NCI-H2196 (cell line): ENCODE data around the gene CCDC27.

Experiments
- DNase-seq: peaks from one replicate; lab custom pipeline; 2025; ENCODE audit not compliant: unreplicated experiment; lab: John Stamatoyannopoulos, UW

Gene CCDC27

DNA sequence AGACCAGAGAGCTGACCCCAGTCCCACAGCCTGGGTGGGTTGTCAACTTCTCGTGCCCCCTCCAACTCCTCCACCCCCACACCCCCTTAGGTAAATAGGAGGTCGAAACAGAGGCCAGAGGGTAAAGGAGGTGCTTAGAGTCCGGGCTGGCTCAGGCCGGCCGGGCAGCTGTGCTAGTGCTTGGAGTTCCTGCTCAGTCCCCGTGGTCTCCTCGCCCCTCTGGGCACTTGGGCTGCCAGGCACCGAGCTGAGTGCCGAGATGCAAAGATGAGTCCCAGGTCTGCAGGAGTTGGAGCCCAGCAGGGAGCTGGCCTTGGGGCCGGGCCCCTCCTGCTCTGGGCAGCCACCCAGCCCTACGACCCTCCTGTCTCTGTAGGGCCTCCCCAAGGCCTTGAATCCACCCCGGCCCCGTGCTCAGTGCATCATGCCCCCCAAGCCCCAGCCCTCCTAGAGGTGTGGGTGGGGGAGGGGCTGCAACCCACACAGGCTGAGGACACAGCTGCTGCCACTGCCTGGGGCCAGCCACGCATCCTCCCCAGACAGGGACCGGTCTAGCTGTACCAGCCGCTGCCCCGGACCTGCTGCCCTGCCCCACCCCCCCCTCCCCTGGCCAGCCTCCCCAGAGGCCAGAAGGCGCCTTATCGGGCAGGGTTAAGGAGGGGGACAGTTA is 22.2 kb downstream of the CCDC27 start:
- DNase-seq: no peak

- no peak for DNase-seq
Measured at GRCh38 chr1:3774946-3775489, 22.8 kb downstream of the CCDC27 start.

DNA sequence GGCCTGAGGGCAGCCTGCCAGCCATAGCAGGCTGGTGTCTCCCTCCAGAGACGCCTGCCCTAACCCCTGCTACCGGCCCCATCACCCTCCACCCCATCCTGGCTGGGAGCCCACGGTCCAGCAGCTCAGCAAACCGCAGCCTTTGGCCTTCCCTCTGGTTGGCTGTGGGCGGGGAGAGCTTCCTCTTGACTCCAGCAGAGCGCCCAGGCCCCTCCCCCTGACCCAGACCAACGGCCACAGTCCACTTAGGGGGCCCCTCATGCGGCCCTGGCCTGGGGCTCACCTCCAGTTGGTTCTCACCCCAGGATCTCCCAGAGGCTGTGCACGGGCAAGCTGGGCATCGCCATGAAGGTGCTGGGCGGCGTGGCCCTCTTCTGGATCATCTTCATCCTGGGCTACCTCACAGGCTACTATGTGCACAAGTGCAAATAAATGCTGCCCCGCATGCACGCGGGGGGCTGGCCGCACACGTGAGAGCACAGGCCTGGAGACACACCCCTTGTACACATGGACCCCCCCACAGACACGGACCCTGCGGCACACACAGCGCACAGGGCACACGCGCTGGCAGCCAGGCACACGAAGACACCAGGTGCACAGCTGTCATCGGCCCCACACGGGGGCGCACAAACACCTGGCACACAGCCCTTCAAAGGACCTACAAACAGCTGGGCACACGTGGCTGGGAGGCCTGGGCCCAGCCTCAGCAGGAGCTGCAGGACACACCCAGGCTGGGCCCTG is 23.4 kb downstream of the CCDC27 start:
- peak; percentile 87 for DNase-seq

GRCh38 chr1:3776231-3776961 is 24.1 kb downstream of the CCDC27 start:
- peak; percentile 20 for DNase-seq

- DNase-seq: no peak
Measured at GRCh38 chr1:3777078-3777547, 24.9 kb downstream of the CCDC27 start.

- no peak for DNase-seq
Measured at GRCh38 chr1:3777647-3778589, 25.7 kb downstream of the CCDC27 start.

GRCh38 chr1:3778590-3779264 is 26.5 kb downstream of the CCDC27 start:
- DNase-seq: no peak

DNA sequence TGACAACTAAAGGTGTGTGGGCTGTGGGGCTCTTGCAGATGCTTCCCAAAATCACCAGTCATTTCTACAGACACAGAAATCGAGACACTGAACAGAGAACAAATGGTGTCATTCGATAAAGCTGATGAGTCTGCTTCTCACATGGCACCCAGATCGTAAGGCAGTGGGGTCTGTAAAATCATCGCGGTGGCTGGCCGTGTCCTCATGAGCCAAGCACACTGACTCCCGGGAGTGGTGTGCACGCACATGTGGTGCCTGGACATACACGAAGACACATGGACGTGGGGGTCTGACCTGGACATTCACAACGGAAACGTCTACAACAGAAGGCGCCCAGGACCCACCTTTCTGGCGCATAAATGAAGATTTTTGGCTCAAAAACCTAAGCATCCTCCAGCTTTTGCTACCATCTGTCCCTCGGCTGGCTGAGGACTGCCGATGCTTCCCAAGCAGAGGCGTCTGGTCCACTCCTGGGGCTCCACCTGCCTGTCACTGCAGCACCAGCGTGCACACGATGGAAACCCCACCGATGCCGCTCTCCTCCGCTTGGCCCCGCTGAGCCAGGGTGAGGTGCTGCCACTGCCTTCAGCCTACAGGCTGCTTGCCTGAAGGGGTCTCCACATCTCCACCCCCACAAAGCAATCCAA is 27.1 kb downstream of the CCDC27 start:
- no peak for DNase-seq

DNA sequence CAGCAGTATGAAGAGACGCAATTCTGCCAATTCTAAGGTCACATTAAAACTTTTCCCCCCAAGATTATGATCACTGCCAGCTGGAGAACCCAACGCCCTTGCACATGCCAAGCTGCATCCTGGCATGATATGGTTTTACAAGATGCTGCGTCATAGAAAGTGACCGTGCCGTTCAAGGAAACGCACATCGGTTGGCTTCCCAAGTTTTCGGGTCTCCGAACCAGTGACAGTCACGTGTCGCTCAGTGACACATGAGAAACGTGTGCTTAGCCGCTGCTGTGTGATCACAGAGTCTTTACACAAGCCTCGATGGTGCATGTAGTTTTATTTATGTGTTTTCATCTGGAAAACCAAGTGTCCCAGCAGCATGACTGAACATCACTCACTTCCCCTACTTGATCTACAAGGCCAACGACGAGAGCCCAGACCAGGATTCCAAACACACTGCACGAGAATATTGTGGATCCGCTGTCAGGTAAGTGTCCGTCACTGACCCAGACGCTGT is 27.7 kb downstream of the CCDC27 start:
- no peak for DNase-seq

DNA sequence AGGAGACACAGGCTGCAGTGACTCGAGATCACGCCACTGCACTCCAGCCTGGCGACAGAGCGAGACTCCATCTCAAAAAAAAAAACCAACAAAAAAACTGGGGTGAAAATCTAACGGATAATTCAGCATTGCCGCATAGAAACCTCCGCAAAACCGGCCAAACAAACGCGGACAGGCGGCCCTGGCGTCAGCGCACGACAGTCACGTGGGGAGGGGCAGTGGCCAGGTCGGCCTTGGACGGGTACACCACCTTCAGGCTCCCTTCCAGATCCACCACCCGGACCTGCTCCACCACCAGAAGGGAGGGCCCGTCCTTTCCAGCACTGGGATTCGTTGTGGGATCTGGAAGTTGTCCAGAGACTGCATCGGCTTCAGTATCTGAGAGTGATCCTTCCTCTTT is 28.7 kb downstream of the CCDC27 start:
- DNase-seq: no peak

DNA sequence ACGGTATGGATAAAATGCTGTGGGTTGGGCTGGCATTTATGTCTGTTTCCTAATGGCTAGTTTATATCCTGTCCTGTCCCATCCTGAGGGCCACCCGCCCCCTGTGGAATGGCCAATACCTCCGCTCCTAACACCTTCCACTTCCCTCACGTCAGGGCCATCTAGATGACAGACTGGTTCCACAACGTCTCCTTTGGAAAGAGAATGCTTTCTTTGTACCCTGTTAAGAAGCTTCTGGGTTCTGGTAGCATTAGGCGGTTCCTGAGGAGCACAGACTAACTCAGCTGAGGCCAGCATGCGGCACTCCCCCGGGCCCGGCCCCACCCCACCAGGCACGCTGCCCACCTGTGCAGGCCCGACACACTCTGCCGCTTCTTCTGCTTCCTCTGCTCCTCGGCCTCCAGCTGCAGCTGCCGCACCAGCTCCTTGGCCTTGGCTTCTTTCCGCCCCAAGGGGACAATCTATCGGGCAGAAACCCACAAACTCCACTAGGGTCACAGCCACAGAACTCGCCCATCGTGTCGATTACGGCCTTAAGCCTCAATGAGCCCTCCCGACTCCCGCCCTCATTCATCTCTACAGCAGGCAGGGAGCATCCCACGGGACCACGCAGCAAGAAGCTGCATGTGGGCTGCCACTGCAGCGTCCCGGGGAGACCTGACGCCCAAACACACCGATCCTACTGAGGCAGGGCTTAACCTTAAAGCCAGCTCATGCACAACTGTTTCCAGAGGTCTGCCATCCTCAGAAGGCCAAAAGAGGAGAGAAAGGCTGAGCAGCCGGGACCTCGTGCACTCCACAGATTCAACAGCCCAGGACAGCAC is 31.6 kb downstream of the CCDC27 start:
- DNase-seq: no peak

DNA sequence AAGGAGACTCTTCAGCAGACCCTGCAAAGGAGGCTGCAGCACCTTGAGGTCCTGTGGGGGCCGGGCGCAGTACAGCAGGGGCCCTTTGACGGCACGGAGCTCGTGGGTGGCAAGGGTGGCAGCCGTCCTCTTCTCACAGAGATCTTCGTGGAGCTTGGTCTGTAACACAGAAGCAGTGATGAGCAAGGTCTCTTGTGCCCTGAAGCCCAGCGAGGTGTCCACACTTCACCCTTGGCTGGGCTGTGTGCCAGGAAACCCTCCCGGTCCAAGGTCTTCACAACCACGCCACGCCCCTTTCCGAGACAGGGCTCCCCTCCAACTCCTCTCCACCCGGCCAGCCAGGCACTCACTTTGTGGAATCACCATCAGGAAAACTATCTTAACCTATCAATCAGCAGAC is 32.8 kb downstream of the CCDC27 start:
- no peak for DNase-seq

DNA sequence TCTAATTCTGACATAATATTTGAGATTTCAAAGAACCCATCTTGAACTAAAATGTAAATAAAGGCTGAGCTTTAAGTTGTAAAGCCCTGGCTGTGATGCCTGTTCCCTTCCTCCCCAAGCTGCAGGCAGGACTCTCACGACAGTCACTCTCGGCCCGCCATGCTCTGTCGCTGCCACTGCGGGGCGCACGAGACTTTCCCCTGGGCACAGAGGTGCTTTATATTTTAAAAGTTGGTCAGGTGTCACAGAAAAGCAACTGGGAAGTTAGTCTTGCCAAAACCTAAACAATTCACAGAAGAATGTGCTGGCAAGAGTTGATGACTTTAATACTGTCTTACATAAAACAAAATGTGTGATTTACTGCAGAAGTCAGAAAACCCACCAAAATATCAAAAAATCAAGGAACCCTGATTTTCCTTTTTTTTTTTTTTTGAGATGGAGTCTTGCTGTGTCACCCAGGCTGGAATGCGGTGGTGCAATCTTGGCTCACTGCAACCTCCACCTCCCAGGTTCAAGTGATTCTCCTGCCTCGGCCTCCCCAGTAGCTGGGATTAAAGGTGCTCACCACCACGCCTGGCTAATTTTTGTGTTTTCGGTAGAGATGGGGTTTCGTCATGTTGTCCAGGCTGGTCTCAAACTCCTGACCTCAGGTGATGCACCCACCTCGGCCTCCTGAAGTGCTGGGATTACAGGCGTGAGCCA is 33.4 kb downstream of the CCDC27 start:
- DNase-seq: no peak

DNA sequence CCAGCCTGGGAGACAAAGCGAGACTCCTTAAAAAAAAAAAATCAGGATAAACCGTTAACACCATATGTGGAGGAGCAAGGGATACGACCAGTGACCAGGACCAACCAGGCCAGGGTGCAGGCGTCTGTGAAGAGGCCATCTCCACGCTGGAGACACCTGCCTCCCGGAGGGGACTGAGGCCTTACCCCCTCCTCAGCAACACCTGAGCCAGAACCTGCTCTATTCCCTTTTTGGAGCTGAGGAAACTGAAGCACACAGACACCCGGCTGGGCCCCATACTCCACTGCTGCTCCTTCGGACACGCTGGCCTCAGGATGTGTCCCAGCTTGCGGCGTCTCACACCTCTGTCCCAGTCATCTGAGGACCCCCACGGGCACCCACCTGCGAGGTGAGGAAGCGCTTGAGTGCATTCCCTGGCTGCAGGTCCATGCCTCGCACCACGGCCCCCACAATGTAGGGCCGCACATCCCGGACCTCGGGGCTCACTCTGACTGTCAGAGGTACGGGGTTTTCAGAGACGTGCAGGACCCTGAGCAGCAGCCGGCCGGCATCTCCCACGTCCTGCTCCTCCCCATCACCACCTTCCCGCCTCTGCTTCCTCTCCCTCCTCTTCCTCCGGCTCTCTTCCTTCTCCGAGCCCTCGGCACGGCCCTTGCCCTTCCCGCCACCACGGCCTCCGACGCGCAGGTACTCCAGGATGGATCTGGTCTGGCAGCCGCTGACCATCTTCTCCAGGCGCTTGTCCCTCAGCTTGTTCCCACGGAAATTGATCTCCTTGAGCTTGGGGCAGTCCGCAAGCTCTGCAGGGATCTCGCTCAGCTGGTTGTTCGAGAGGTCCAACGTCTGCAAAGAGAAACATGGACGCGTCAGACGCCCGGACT is 34.5 kb downstream of the CCDC27 start:
- no peak for DNase-seq

- no peak for DNase-seq
Measured at GRCh38 chr1:3787349-3787715, 35.1 kb downstream of the CCDC27 start.

DNA sequence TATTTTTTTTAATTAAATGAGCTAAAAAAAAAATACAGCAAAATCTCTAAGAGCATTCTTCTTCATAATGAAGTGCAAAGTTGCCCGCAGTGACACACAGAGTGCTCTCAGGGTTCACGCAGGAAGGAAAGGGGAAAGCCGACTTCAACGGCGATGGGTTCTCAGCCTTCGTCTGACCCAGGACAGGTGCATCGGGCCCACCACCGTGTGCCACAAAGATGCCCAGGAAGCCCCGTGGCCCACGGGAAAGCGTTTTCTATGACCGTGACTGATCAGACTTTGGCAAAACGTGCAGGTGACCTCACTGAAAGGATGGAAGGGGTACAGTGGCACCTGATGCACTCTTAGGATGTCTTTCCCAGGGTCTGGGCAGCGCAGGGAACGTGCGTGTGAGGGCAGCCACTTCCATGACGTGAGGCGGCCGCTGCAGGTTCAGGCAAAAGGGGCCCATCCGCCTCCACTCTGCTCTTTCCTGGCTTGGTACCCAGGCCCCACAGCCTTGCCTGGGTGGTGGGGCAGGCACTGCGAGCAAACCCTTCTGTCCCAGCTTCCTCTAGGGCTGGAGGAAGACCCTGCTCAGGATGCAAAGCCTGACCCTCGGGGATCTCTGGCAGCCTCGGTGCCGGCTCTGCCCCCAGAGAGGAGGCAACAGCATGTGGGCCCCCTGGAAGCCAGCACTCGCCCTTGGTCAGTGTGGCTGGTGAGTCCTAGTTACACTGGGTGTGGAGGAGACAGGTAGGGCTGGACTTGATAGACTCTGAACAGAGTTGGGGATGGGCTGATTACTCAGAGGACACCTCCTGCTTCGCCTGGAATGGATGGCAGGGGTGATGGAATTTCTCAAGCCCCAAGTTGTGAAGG is 35.7 kb downstream of the CCDC27 start:
- no peak for DNase-seq
